Measurements from ENCODE around the gene ADAMTS14. TPM values are rescaled to one million over a fixed set of nuclear protein-coding genes. Genes with fewer than 3 reads are reported as not detected.

The ADAMTS14 gene
- total RNA-seq, 8 experiments from 2014 or later = 0.05 to 1.9 (median 0.50) TPM

- 60 to 100% (median 80%) methylated on average over 1 to 6 of the region's 7 CpGs; no CpG with 5 or more reads in 6 of the 10 experiments for WGBS, 10 experiments
- Histone ChIP-seq H3K4me3 (no peak overlapping the region), H3K4me1 (replicated peaks in 1 of 2) (peaks cover 13% of the 10 kb centered on the region in 2 donors), H3K27ac (no peak overlapping the region)
- no peak for ATAC-seq (replicated peaks in 6 of 8)
- in situ Hi-C loops (cut with MboI; ENCODE audit: low pct_unique_long_range_greater_than_20kb in 2 of 9, low sequenced_read_pairs in 9 of 9, unreplicated experiment in 9 of 9) = no loop called here
These were observed 39.6 kb downstream of the ADAMTS14 start for GRCh38 chr10:70711911-70712310.

GRCh38 chr10:70714245-70714644, 41.9 kb downstream of the ADAMTS14 start:
- no peak for ATAC-seq (replicated peaks in 6 of 8)
- Histone ChIP-seq H3K4me3 (no peak overlapping the region), H3K4me1 (replicated peaks in 1 of 2) (peaks cover 13% of the 10 kb centered on the region in 2 donors), H3K27ac (no peak overlapping the region)
- WGBS, 10 experiments = 0 to 87% (median 50%) methylated on average over 1 to 3 of the region's 4 CpGs; no CpG with 5 or more reads in 3 of the 10 experiments
- in situ Hi-C loops (cut with MboI; ENCODE audit: low pct_unique_long_range_greater_than_20kb in 2 of 9, low sequenced_read_pairs in 9 of 9, unreplicated experiment in 9 of 9) = no loop called here

- Histone ChIP-seq H3K4me1 (replicated peaks in 1 of 2) (peaks cover 13% of the 10 kb centered on the region in 2 donors), H3K27ac (no peak overlapping the region), H3K4me3 (no peak overlapping the region)
- ATAC-seq (replicated peaks in 6 of 8) = no peak
- in situ Hi-C loops (cut with MboI; ENCODE audit: low pct_unique_long_range_greater_than_20kb in 2 of 9, low sequenced_read_pairs in 9 of 9, unreplicated experiment in 9 of 9) = no loop called here
- 58 to 100% (median 86%) methylated on average over 1 to 2 of the region's 2 CpGs; no CpG with 5 or more reads in 2 of the 10 experiments for WGBS, 10 experiments
These were observed 42.6 kb downstream of the ADAMTS14 start for GRCh38 chr10:70714951-70715350.

GRCh38 chr10:70715853-70716795, 43.8 kb downstream of the ADAMTS14 start:
- peak in 4 of 8 experiments; percentile 16 to 70 (median 48) for ATAC-seq (replicated peaks in 6 of 8)
- H3K27ac ChIP-seq = peak overlapping the region in 1 of 2 donors; percentile 8
- WGBS, 10 experiments = 20 to 90% (median 65%) methylated on average over 1 to 8 of the region's 16 CpGs; no CpG with 5 or more reads in 1 of the 10 experiments
- in situ Hi-C loops (cut with MboI; ENCODE audit: low pct_unique_long_range_greater_than_20kb in 2 of 9, low sequenced_read_pairs in 9 of 9, unreplicated experiment in 9 of 9) = no loop called here
- H3K4me1 ChIP-seq (replicated peaks in 1 of 2) = peaks cover 13% of the 10 kb centered on the region in 2 donors
- H3K4me3 ChIP-seq = no peak overlapping the region

- H3K4me3 ChIP-seq = no peak overlapping the region
- ATAC-seq (replicated peaks in 6 of 8) = peak in 3 of 8 experiments; percentile 47 to 65 (median 60)
- in situ Hi-C loops (cut with MboI; ENCODE audit: low pct_unique_long_range_greater_than_20kb in 2 of 9, low sequenced_read_pairs in 9 of 9, unreplicated experiment in 9 of 9) = no loop called here
- H3K4me1 ChIP-seq (replicated peaks in 1 of 2) = no peaks in the 10 kb centered on the region
- H3K27ac ChIP-seq = no peak overlapping the region
- 36 to 100% (median 80%) methylated on average over 1 to 3 of the region's 4 CpGs; no CpG with 5 or more reads in 1 of the 10 experiments for WGBS, 10 experiments
These were observed 50.6 kb downstream of the ADAMTS14 start for GRCh38 chr10:70722820-70723424.

- in situ Hi-C loops (cut with MboI; ENCODE audit: low pct_unique_long_range_greater_than_20kb in 2 of 9, low sequenced_read_pairs in 9 of 9, unreplicated experiment in 9 of 9) = no loop called here
- 83 to 100% (median 100%) methylated on average over 1 to 3 of the region's 3 CpGs; no CpG with 5 or more reads in 4 of the 10 experiments for WGBS, 10 experiments
- no peaks in the 10 kb centered on the region for H3K4me1 ChIP-seq (replicated peaks in 1 of 2)
- H3K4me3 ChIP-seq = no peak overlapping the region
- ATAC-seq (replicated peaks in 6 of 8) = no peak
- H3K27ac ChIP-seq = no peak overlapping the region
These were observed 51.5 kb downstream of the ADAMTS14 start for GRCh38 chr10:70723771-70724170.

- no peak overlapping the region for H3K4me3 ChIP-seq
- no peak for ATAC-seq (replicated peaks in 6 of 8)
- in situ Hi-C loops (cut with MboI; ENCODE audit: low pct_unique_long_range_greater_than_20kb in 2 of 9, low sequenced_read_pairs in 9 of 9, unreplicated experiment in 9 of 9) = no loop called here
- no peak overlapping the region for H3K27ac ChIP-seq
- WGBS, 10 experiments = 33 to 96% (median 85%) methylated on average over 1 to 6 of the region's 10 CpGs; no CpG with 5 or more reads in 6 of the 10 experiments
- H3K4me1 ChIP-seq (replicated peaks in 1 of 2) = no peaks in the 10 kb centered on the region
These were observed 54.7 kb downstream of the ADAMTS14 start for GRCh38 chr10:70726909-70727495.

- ATAC-seq (replicated peaks in 6 of 8) = no peak
These were observed 56.0 kb downstream of the ADAMTS14 start for GRCh38 chr10:70728328-70728727.

GRCh38 chr10:70729763-70730357, 57.6 kb downstream of the ADAMTS14 start:
- Histone ChIP-seq H3K4me1 (replicated peaks in 1 of 2) (no peaks in the 10 kb centered on the region), H3K4me3 (no peak overlapping the region), H3K27ac (no peak overlapping the region)
- 50 to 100% (median 78%) methylated on average over 1 to 4 of the region's 16 CpGs; no CpG with 5 or more reads in 4 of the 10 experiments for WGBS, 10 experiments
- ATAC-seq (replicated peaks in 6 of 8) = no peak
- in situ Hi-C loops (cut with MboI; ENCODE audit: low pct_unique_long_range_greater_than_20kb in 2 of 9, low sequenced_read_pairs in 9 of 9, unreplicated experiment in 9 of 9) = no loop called here

More at GRCh38 chr10:70728328-70728727, 56.0 kb downstream of the ADAMTS14 start:
- in situ Hi-C loops (cut with MboI; ENCODE audit: low pct_unique_long_range_greater_than_20kb in 2 of 9, low sequenced_read_pairs in 9 of 9, unreplicated experiment in 9 of 9) = no loop called here
- no peak overlapping the region for H3K4me3 ChIP-seq
- H3K27ac ChIP-seq = no peak overlapping the region
- H3K4me1 ChIP-seq (replicated peaks in 1 of 2) = no peaks in the 10 kb centered on the region
- WGBS, 10 experiments = 74 to 100% (median 95%) methylated on average over 1 to 2 of the region's 2 CpGs; no CpG with 5 or more reads in 2 of the 10 experiments

- ATAC-seq (replicated peaks in 6 of 8) = no peak
- in situ Hi-C loops (cut with MboI; ENCODE audit: low pct_unique_long_range_greater_than_20kb in 2 of 9, low sequenced_read_pairs in 9 of 9, unreplicated experiment in 9 of 9) = no loop called here
- Histone ChIP-seq H3K4me3 (no peak overlapping the region), H3K4me1 (replicated peaks in 1 of 2) (peaks cover under 1% of the 10 kb centered on the region in 2 donors), H3K27ac (no peak overlapping the region)
- 10% methylated on average over 1 of the region's 2 CpGs; no CpG with 5 or more reads in 9 of the 10 experiments for WGBS, 10 experiments
These were observed 58.6 kb downstream of the ADAMTS14 start for GRCh38 chr10:70730955-70731354.

GRCh38 chr10:70732569-70732968, 60.3 kb downstream of the ADAMTS14 start:
- in situ Hi-C loops (cut with MboI; ENCODE audit: low pct_unique_long_range_greater_than_20kb in 2 of 9, low sequenced_read_pairs in 9 of 9, unreplicated experiment in 9 of 9) = no loop called here
- H3K4me1 ChIP-seq (replicated peaks in 1 of 2) = peaks cover 10% of the 10 kb centered on the region in 2 donors
- no peak for ATAC-seq (replicated peaks in 6 of 8)
- WGBS, 10 experiments = 50 to 100% (median 94%) methylated on average over 1 to 3 of the region's 4 CpGs; no CpG with 5 or more reads in 5 of the 10 experiments
- no peak overlapping the region for H3K27ac ChIP-seq
- no peak overlapping the region for H3K4me3 ChIP-seq

- no peak overlapping the region for H3K4me3 ChIP-seq
- 100% methylated on average over 1 of the region's 1 CpG; no CpG with 5 or more reads in 8 of the 10 experiments for WGBS, 10 experiments
- in situ Hi-C loops (cut with MboI; ENCODE audit: low pct_unique_long_range_greater_than_20kb in 2 of 9, low sequenced_read_pairs in 9 of 9, unreplicated experiment in 9 of 9) = no loop called here
- ATAC-seq (replicated peaks in 6 of 8) = no peak
- H3K4me1 ChIP-seq (replicated peaks in 1 of 2) = peaks cover 10 to 11% of the 10 kb centered on the region in 2 donors
- H3K27ac ChIP-seq = no peak overlapping the region
These were observed 60.7 kb downstream of the ADAMTS14 start for GRCh38 chr10:70733051-70733450.
